GM18909 (cell line): ENCODE measurements around the gene CD300LF.

Experiments
- ATAC-seq: cut with Tn5 transposase; IDR thresholded peaks from one replicate; pipeline ENCODE4 v1.9.1; 2021; ENCODE audit warnings: mild to moderate bottlenecking; ENCODE audit not compliant: unreplicated experiment, poor library complexity

Gene CD300LF

GRCh38 chr17:74732042-74732867 is 19.5 kb upstream of the CD300LF start:
- no peak for ATAC-seq

GRCh38 chr17:74731347-74731605 is 18.6 kb upstream of the CD300LF start:
- no peak for ATAC-seq

GRCh38 chr17:74730491-74731346 is 18.0 kb upstream of the CD300LF start:
- no peak for ATAC-seq

GRCh38 chr17:74729866-74730265 is 17.1 kb upstream of the CD300LF start:
- no peak for ATAC-seq

- ATAC-seq, result no peak
Observed at GRCh38 chr17:74729368-74729767, 16.6 kb upstream of the CD300LF start.

GRCh38 chr17:74728702-74729075 is 16.0 kb upstream of the CD300LF start:
- no peak for ATAC-seq

GRCh38 chr17:74728033-74728701 is 15.4 kb upstream of the CD300LF start:
- ATAC-seq, result no peak

GRCh38 chr17:74725111-74725510 is 12.4 kb upstream of the CD300LF start:
- ATAC-seq, result no peak

GRCh38 chr17:74723891-74724290 is 11.2 kb upstream of the CD300LF start:
- ATAC-seq, result no peak

GRCh38 chr17:74722782-74723181 is 10.1 kb upstream of the CD300LF start:
- ATAC-seq, result no peak

- ATAC-seq, result no peak
Observed at GRCh38 chr17:74720506-74720905, 7.8 kb upstream of the CD300LF start.

- no peak for ATAC-seq
Observed at GRCh38 chr17:74715144-74715543, 2.4 kb upstream of the CD300LF start.

GRCh38 chr17:74713171-74713755 is 540 bp upstream of the CD300LF start:
- no peak for ATAC-seq

GRCh38 chr17:74712301-74712700 is 422 bp downstream of the CD300LF start:
- no peak for ATAC-seq

- ATAC-seq, result no peak
Observed at GRCh38 chr17:74711058-74711824, 1.5 kb downstream of the CD300LF start.

- no peak for ATAC-seq
Observed at GRCh38 chr17:74704544-74704943, 8.2 kb downstream of the CD300LF start.

GRCh38 chr17:74703311-74703710 is 9.4 kb downstream of the CD300LF start:
- ATAC-seq, result no peak

- ATAC-seq, result no peak
Observed at GRCh38 chr17:74702116-74702871, 10.4 kb downstream of the CD300LF start.

- ATAC-seq, result no peak
Observed at GRCh38 chr17:74699236-74699635, 13.5 kb downstream of the CD300LF start.
